Vagina (tissue), 2 donors: Measurements from ENCODE around the gene IL23A. TPM values are rescaled to one million over a fixed set of nuclear protein-coding genes. Genes with fewer than 3 reads are reported as not detected.

Experiments
- DNase-seq, 2 donors: peaks; one replicate each; pipeline ENCODE4 v3.0.0-alpha.2; 2017; ENCODE audit errors: extremely low spot score in 2 of 2
- H3K27ac ChIP-seq: fragments of 200-600 bp; sonication (generic); one replicate; pipeline ENCODE4 v1.5.1; 2019
- H3K27me3 ChIP-seq: fragments of 200-600 bp; sonication (generic); one replicate; pipeline ENCODE4 v1.5.1; 2019
- H3K36me3 ChIP-seq, 2 donors: fragments of 200-600 bp; sonication (generic); one replicate each; pipeline ENCODE4 v1.5.1; 2017 to 2019
- H3K4me1 ChIP-seq: fragments of 200-600 bp; sonication (generic); one replicate; pipeline ENCODE4 v1.5.1; 2019
- H3K4me3 ChIP-seq, 2 donors: fragments of 200-600 bp; sonication (generic); 1 replicate in 1 of 2; 2 replicates in 1 of 2; pipeline ENCODE4 v1.5.1; 2016 to 2019
- H3K9me3 ChIP-seq: fragments of 200-600 bp; sonication (generic); one replicate; pipeline ENCODE4 v1.5.1; 2019
- POLR2A ChIP-seq, 2 donors: fragments of 450-650 bp; IDR thresholded peaks; one replicate each; pipeline ENCODE4 v1.6.1; 2017; ENCODE audit warnings: antibody characterized with exemption in 2 of 2, mild to moderate bottlenecking in 2 of 2, moderate library complexity in 2 of 2
- POLR2AphosphoS5 ChIP-seq, 2 donors: sonication (generic); formaldehyde crosslinking; IDR thresholded peaks; one replicate each; pipeline ENCODE4 v1.9.0; 2017; ENCODE audit warnings: antibody characterized with exemption in 2 of 2, mild to moderate bottlenecking in 2 of 2, low read depth in 1 of 2; ENCODE audit not compliant: insufficient read depth in 1 of 2
- intact Hi-C: fragments of 100-400 bp; cut with DNase I; formaldehyde crosslinking; loops from one replicate; pipeline ENCODE4 v1.15.1; 2023
- total RNA-seq: library from RNA; depleted of rRNA; stranded (reverse); fragments of >200 nt; gene quantifications from one replicate; pipeline ENCODE4 v1.2.3, GENCODE V29; 2016
- TF ChIP-seq, protein P1 (sequence below), 3 experiments: fragments of 450-650 bp in 2 of 3; fragments of 200-600 bp in 1 of 3; sonication (generic) in 1 of 3; IDR thresholded peaks; one replicate each; pipeline ENCODE4 v1.5.1; 2017 to 2019; ENCODE audit warnings: antibody characterized with exemption in 3 of 3, mild to moderate bottlenecking in 2 of 3, moderate library complexity in 2 of 3

IL23A gene
- total RNA-seq, 1 donor from 2014 or later = not detected

GRCh38 chr12:56359851-56360767, 21.4 kb downstream of the IL23A start, which contains the start of gene STAT2:
TSS of gene STAT2 (minus strand) at chr12:56360107. CDS start at chr12:56356571, 3,536 bp downstream.
- H3K27ac ChIP-seq = peak within 1 kb of the TSS; percentile 86
- intact Hi-C loops = no loop called here
- peak; percentile 100 for DNase-seq

DNA sequence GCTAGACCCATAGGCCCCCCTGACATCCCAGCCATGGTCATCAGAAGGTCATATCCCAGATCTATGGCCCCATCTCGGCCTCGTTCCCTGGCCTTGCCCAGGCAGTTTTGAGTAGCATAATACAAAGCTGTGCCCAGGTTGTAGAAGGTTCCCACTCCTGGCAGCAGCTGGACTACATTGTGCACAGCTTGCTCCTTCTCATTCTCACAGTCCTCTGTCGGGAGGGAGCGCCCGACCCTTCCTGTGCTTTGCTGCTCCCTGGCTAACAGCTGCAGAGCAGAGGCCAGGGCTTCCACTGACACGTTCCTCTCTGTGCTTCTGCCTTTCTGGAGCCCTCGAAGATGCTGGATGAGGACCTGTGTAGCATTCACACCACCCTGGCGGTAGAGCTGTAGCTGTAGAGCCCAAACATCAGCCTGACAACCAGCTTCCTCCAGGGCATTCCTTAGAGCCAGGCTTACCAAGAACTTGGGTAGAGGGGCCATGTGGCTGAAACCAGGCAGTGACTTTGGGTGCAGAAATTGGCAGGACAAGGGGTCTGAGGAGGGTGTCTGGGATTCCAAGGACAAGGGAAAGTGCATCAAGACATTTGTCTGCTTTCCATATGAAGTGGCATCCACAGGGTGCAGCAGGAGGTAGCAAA, 22.9 kb downstream of the IL23A start:
- no peak for TF ChIP-seq POLR2A (IDR thresholded peaks at IDR 0.05)
- Histone ChIP-seq H3K4me1 (peaks cover 23% of the 10 kb centered on the region), H3K4me3 (no peak overlapping the region), H3K36me3 (no peaks in the 10 kb centered on the region), H3K27me3 (no peaks in the 10 kb centered on the region), H3K27ac (no peak overlapping the region), H3K9me3 (no peaks in the 10 kb centered on the region)
- no peak for DNase-seq
- intact Hi-C loops = loop anchor here (1.0 kb wide), 1 partner anchor 46 kb away; the partner anchor contains the start of gene CNPY2

More at GRCh38 chr12:56359851-56360767, 21.4 kb downstream of the IL23A start, which contains the start of gene STAT2:
- Histone ChIP-seq H3K27me3 (no peaks in the 10 kb centered on the region), H3K36me3 (peaks cover 3 to 14% of the 10 kb centered on the region in 2 donors), H3K4me1 (peaks cover 25% of the 10 kb centered on the region), H3K4me3 (peak within 1 kb of the TSS; percentile 73 to 79), H3K9me3 (no peaks in the 10 kb centered on the region)
- TF ChIP-seq POLR2A (IDR thresholded peaks at IDR 0.05) (peak in 1 of 2 donors; percentile 48), POLR2AphosphoS5 (IDR thresholded peaks at IDR 0.05; ENCODE audit: insufficient read depth in 1 of 2, low read depth in 1 of 2) (peak; percentile 93 to 100)
- TF ChIP-seq, protein P1, sequence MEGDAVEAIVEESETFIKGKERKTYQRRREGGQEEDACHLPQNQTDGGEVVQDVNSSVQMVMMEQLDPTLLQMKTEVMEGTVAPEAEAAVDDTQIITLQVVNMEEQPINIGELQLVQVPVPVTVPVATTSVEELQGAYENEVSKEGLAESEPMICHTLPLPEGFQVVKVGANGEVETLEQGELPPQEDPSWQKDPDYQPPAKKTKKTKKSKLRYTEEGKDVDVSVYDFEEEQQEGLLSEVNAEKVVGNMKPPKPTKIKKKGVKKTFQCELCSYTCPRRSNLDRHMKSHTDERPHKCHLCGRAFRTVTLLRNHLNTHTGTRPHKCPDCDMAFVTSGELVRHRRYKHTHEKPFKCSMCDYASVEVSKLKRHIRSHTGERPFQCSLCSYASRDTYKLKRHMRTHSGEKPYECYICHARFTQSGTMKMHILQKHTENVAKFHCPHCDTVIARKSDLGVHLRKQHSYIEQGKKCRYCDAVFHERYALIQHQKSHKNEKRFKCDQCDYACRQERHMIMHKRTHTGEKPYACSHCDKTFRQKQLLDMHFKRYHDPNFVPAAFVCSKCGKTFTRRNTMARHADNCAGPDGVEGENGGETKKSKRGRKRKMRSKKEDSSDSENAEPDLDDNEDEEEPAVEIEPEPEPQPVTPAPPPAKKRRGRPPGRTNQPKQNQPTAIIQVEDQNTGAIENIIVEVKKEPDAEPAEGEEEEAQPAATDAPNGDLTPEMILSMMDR (IDR thresholded peaks at IDR 0.05) = no peak

GRCh38 chr12:56362130-56363059, 23.7 kb downstream of the IL23A start, which contains the start of gene APOF:
TSS of gene APOF (minus strand) at chr12:56362857. CDS start at chr12:56362745, 112 bp downstream.
- peaks cover 15% of the 10 kb centered on the region for H3K4me1 ChIP-seq
- TF ChIP-seq, protein P1 (IDR thresholded peaks at IDR 0.05) = no peak
- TF ChIP-seq POLR2A (IDR thresholded peaks at IDR 0.05) (no peak), POLR2AphosphoS5 (IDR thresholded peaks at IDR 0.05; ENCODE audit: insufficient read depth in 1 of 2, low read depth in 1 of 2) (no peak)
- intact Hi-C loops = loop anchor here (1.0 kb wide), 1 partner anchor 47 kb away; the partner anchor contains the start of gene CNPY2
- no peaks in the 10 kb centered on the region for H3K36me3 ChIP-seq
- no peak within 1 kb of the TSS for H3K27ac ChIP-seq
- no peaks in the 10 kb centered on the region for H3K9me3 ChIP-seq
- DNase-seq = no peak
- no peaks in the 10 kb centered on the region for H3K27me3 ChIP-seq
- H3K4me3 ChIP-seq = no peak within 1 kb of the TSS

GRCh38 chr12:56366948-56367347, 28.3 kb downstream of the IL23A start:
- no peaks in the 10 kb centered on the region for H3K36me3 ChIP-seq
- no peaks in the 10 kb centered on the region for H3K4me1 ChIP-seq
- TF ChIP-seq, protein P1 (IDR thresholded peaks at IDR 0.05) = no peak
- TF ChIP-seq POLR2A (IDR thresholded peaks at IDR 0.05) = no peak
- TF ChIP-seq POLR2AphosphoS5 (IDR thresholded peaks at IDR 0.05; ENCODE audit: insufficient read depth in 1 of 2, low read depth in 1 of 2) = no peak
- no peaks in the 10 kb centered on the region for H3K9me3 ChIP-seq
- H3K4me3 ChIP-seq = no peak overlapping the region
- no peak overlapping the region for H3K27ac ChIP-seq
- no peaks in the 10 kb centered on the region for H3K27me3 ChIP-seq
- no peak for DNase-seq
- intact Hi-C loops = no loop called here
